Kidney (tissue), 14 donors: ENCODE measurements around the gene NIPA2. TPM values are rescaled to one million over a fixed set of nuclear protein-coding genes. Genes with fewer than 3 reads are reported as not detected.

ENCODE experiments used
- DNase-seq, 5 donors: peaks; one replicate each; pipeline ENCODE4 v3.0.0-alpha.2; 2013 to 2020
- FAIRE-seq: peaks from 2 replicates; lab custom pipeline; 2012; peaks lifted over from hg19 to GRCh38; lab: Jason Lieb, UNC
- H3K27ac ChIP-seq, 2 donors: one replicate each; pipeline ENCODE4 v1.7.0; 2013; ENCODE audit warnings: low read depth in 2 of 2, low read length in 2 of 2, inconsistent platforms in 1 of 2
- H3K27me3 ChIP-seq: one replicate; pipeline ENCODE4 v1.7.1; 2013; ENCODE audit warnings: low read length, inconsistent platforms; ENCODE audit not compliant: control insufficient read depth, insufficient read depth
- H3K36me3 ChIP-seq, 3 donors: one replicate each; pipeline versions ENCODE4 v1.7.0 to v1.7.1; 2013; ENCODE audit warnings: low read length in 3 of 3, control low read depth in 1 of 3, inconsistent platforms in 1 of 3; ENCODE audit not compliant: insufficient read depth in 3 of 3, control insufficient read depth in 2 of 3
- H3K4me1 ChIP-seq, 3 donors: one replicate each; pipeline versions ENCODE4 v1.7.0 to v1.7.1; 2013; ENCODE audit warnings: low read length in 3 of 3, inconsistent platforms in 1 of 3, low read depth in 1 of 3; ENCODE audit not compliant: control insufficient read depth in 2 of 3, insufficient read depth in 2 of 3
- H3K4me3 ChIP-seq, 3 donors: one replicate each; pipeline versions ENCODE4 v1.7.0 to v1.8.1; 2013; ENCODE audit warnings: low read length in 3 of 3, control low read depth in 1 of 3, inconsistent platforms in 1 of 3
- H3K9ac ChIP-seq, 3 donors: one replicate each; pipeline versions ENCODE4 v1.7.0 to v1.7.1; 2013; ENCODE audit warnings: low read length in 3 of 3, control low read depth in 1 of 3, inconsistent platforms in 1 of 3
- H3K9me3 ChIP-seq, 3 donors: one replicate each; pipeline versions ENCODE4 v1.7.0 to v1.7.1; 2013; ENCODE audit warnings: low read length in 3 of 3, control low read depth in 1 of 3, inconsistent platforms in 1 of 3; ENCODE audit not compliant: control insufficient read depth in 2 of 3, insufficient read depth in 1 of 3
- CTCF ChIP-seq: IDR thresholded peaks from 3 replicates; pipeline ENCODE4 v1.5.1; 2012; ENCODE audit warnings: mild to moderate bottlenecking, moderate library complexity, borderline replicate concordance; ENCODE audit not compliant: insufficient read depth; ENCODE audit errors: extremely low read depth
- intact Hi-C: fragments of 100-400 bp; cut with DNase I; formaldehyde crosslinking; loops from one replicate; pipeline ENCODE4 v1.11.1; 2022
- polyA plus RNA-seq: library from polyadenylated mRNA; stranded (reverse); fragments of 350-450 nt; fragmentation: Illumina TruSeq; extraction: RNeasy Lipid Tissue Mini Kit (QIAGEN cat#74804); gene quantifications from one replicate; pipeline ENCODE4 v1.2.3, GENCODE V29; 2014; ENCODE audit warnings: low read depth, low replicate concordance; ENCODE audit not compliant: insufficient read depth
- total RNA-seq: library from RNA; stranded (reverse); fragmentation: NEBNext Ultra II Directional; extraction: Animal tissue kit (Norgen Biotek cat#: 25700); gene quantifications from one replicate; pipeline ENCODE4 v1.2.1, GENCODE V29; 2021
- donor health status: control.
- donor health status: control.
- donor health status: control.
- donor health status: control.
- donor health status: control.
- donor health status: DM: yes; HTN: yes; CAD: no.
- donor health status: Normal renal cell carcinoma (clear cell type).

NIPA2 gene
- total and polyA plus RNA-seq, 2 donors from 2014 or later = 30.0 to 48.5 TPM

DNA sequence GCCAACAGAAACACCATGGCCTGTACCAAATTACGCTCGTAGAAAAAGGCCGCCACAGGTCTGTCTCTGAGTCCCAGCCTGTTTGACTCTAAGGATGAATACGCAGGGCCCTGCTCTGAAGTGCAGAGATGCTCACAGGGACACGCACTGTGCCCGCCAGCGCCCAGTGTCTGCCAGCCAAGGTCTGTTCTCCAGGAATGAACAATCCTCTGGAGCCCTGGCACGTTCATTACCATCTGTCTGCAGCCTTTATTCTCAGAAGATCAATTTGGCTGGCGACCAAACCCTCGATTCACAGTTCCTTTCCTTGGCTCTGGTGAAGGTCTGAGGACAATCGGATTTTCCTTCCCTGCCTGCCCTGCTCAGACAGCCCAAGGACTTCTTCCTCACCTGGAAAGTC is 66.3 kb downstream of the NIPA2 start:
- no peak for TF ChIP-seq CTCF
- Histone ChIP-seq H3K4me3 (no peak overlapping the region), H3K36me3 (peaks cover 2 to 42% (median 28%) of the 10 kb centered on the region in 3 donors), H3K27me3 (no peaks in the 10 kb centered on the region), H3K9me3 (no peaks in the 10 kb centered on the region), H3K9ac (no peak overlapping the region), H3K4me1 (no peaks in the 10 kb centered on the region), H3K27ac (no peak overlapping the region)
- no peak for DNase-seq
- no peak for FAIRE-seq
- intact Hi-C loops = no loop called here

DNA sequence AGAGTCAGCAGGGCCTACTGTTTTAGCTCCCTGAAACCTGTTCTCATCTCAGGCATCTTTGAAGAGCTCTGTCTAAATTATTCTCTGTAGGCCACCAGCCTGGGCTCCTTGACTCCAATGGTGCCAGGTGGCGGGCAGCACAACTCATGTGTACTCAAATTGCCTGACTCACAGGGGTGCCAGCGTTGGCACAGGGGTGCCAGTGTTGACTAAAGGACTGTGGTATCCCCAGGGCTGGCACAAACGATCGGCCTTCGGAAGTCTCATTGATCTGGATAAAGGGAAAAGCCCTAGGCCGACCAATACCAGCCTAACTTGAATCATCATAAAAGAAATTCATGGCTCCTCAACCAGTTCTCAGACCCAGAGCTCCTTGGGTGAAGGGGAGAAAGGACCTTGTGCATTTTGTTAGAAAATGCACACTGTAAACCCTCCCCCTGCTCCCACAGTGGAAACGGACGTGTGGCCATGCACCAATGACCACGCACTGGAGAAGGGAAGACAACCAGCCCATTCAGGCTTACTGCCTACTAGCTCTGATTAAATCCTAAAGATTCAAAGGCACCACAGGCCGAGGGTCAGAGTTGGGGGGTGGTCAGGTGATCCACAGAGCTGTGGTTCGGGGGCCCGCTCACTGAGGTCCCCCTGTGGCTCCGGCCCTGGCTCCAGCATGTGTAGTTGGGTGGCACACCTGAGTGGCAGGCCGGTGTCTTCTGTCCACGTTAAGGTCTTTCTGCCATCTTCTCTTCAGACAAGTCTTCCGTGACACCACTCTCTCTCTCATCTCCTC is 68.9 kb downstream of the NIPA2 start:
- no peaks in the 10 kb centered on the region for H3K4me1 ChIP-seq
- H3K27ac ChIP-seq = no peak overlapping the region
- no peak overlapping the region for H3K9ac ChIP-seq
- no peak for TF ChIP-seq CTCF
- H3K27me3 ChIP-seq = no peaks in the 10 kb centered on the region
- intact Hi-C loops = no loop called here
- no peaks in the 10 kb centered on the region for H3K9me3 ChIP-seq
- H3K4me3 ChIP-seq = no peak overlapping the region
- DNase-seq (no peak), FAIRE-seq (no peak)
- peaks cover 0 to 48% (median 41%) of the 10 kb centered on the region in 3 donors for H3K36me3 ChIP-seq

DNA sequence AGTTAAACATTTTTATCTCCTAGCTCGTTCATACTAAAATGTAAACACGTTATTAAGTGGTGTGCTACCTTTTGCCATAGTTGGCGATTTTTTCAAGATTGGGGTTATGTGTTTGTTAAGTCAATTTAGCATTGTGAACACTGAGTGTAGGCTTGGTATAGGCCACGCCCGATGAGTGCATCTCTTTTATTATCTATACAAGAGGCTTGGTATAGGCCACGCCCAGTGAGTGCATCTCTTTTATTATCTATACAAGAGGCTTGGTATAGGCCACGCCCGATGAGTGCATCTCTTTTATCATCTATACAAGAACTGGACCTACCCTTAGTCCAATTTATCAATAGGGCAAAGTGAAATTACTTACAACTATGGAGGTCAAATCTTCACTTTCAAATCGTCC is 70.4 kb downstream of the NIPA2 start:
- intact Hi-C loops = no loop called here
- DNase-seq (no peak), FAIRE-seq (no peak)

More for the DNA sequence above, 70.4 kb downstream of the NIPA2 start:
- Histone ChIP-seq H3K27me3 (no peaks in the 10 kb centered on the region), H3K9me3 (no peaks in the 10 kb centered on the region), H3K4me1 (no peaks in the 10 kb centered on the region), H3K9ac (no peak overlapping the region), H3K27ac (no peak overlapping the region), H3K36me3 (peaks cover 0 to 57% (median 35%) of the 10 kb centered on the region in 3 donors), H3K4me3 (no peak overlapping the region)
- no peak for TF ChIP-seq CTCF
